Measurements from ENCODE around the gene CST3.

Gene CST3

GRCh38 chr20:23613676-23614075, 24.1 kb downstream of the CST3 start:
- Mint-ChIP-seq H3K36me3 (no peaks in the 10 kb centered on the region), H3K27ac (no peak overlapping the region), H3K4me1 (ENCODE audit: low read depth) (no peaks in the 10 kb centered on the region), H3K4me3 (no peak overlapping the region), H3K9me3 (ENCODE audit: low read depth) (no peaks in the 10 kb centered on the region), H3K27me3 (peaks cover 4% of the 10 kb centered on the region)

- Mint-ChIP-seq H3K4me1 (ENCODE audit: low read depth) (no peaks in the 10 kb centered on the region), H3K9me3 (ENCODE audit: low read depth) (no peaks in the 10 kb centered on the region), H3K36me3 (no peaks in the 10 kb centered on the region), H3K27ac (no peak overlapping the region), H3K4me3 (no peak overlapping the region), H3K27me3 (no peaks in the 10 kb centered on the region)
Measured at GRCh38 chr20:23612396-23612795, 25.4 kb downstream of the CST3 start.

- Mint-ChIP-seq H3K36me3 (no peaks in the 10 kb centered on the region), H3K9me3 (ENCODE audit: low read depth) (no peaks in the 10 kb centered on the region), H3K4me3 (no peak overlapping the region), H3K4me1 (ENCODE audit: low read depth) (no peaks in the 10 kb centered on the region), H3K27me3 (no peaks in the 10 kb centered on the region), H3K27ac (no peak overlapping the region)
Measured at GRCh38 chr20:23609486-23610109, 28.2 kb downstream of the CST3 start.

- Mint-ChIP-seq H3K9me3 (ENCODE audit: low read depth) (no peaks in the 10 kb centered on the region), H3K27me3 (no peaks in the 10 kb centered on the region), H3K27ac (no peak overlapping the region), H3K36me3 (no peaks in the 10 kb centered on the region), H3K4me3 (no peak overlapping the region), H3K4me1 (ENCODE audit: low read depth) (no peaks in the 10 kb centered on the region)
Measured at GRCh38 chr20:23608251-23608846, 29.4 kb downstream of the CST3 start.

GRCh38 chr20:23607497-23608245, 30.1 kb downstream of the CST3 start:
- H3K36me3 Mint-ChIP-seq = no peaks in the 10 kb centered on the region
- H3K27ac Mint-ChIP-seq = no peak overlapping the region
- no peaks in the 10 kb centered on the region for H3K9me3 Mint-ChIP-seq (ENCODE audit: low read depth)
- H3K4me1 Mint-ChIP-seq (ENCODE audit: low read depth) = no peaks in the 10 kb centered on the region
- H3K27me3 Mint-ChIP-seq = no peaks in the 10 kb centered on the region
- no peak overlapping the region for H3K4me3 Mint-ChIP-seq

- H3K27ac Mint-ChIP-seq = no peak overlapping the region
- H3K36me3 Mint-ChIP-seq = no peaks in the 10 kb centered on the region
- no peaks in the 10 kb centered on the region for H3K4me1 Mint-ChIP-seq (ENCODE audit: low read depth)
- H3K9me3 Mint-ChIP-seq (ENCODE audit: low read depth) = no peaks in the 10 kb centered on the region
- no peak overlapping the region for H3K4me3 Mint-ChIP-seq
- no peaks in the 10 kb centered on the region for H3K27me3 Mint-ChIP-seq
Measured at GRCh38 chr20:23606652-23607049, 31.1 kb downstream of the CST3 start.

GRCh38 chr20:23605867-23606651, 31.7 kb downstream of the CST3 start, which contains the start of gene CST9:
CST9 (minus strand) TSS chr20:23605917; CDS start chr20:23605864, 53 bp downstream.
- no peaks in the 10 kb centered on the region for H3K36me3 Mint-ChIP-seq
- H3K4me1 Mint-ChIP-seq (ENCODE audit: low read depth) = no peaks in the 10 kb centered on the region

GRCh38 chr20:23604306-23604705, 33.4 kb downstream of the CST3 start:
- Mint-ChIP-seq H3K4me1 (ENCODE audit: low read depth) (no peaks in the 10 kb centered on the region), H3K9me3 (ENCODE audit: low read depth) (no peaks in the 10 kb centered on the region), H3K36me3 (no peaks in the 10 kb centered on the region), H3K27ac (no peak overlapping the region), H3K4me3 (no peak overlapping the region), H3K27me3 (no peaks in the 10 kb centered on the region)

More at GRCh38 chr20:23605867-23606651, 31.7 kb downstream of the CST3 start, which contains the start of gene CST9:
- Mint-ChIP-seq H3K27me3 (no peaks in the 10 kb centered on the region), H3K9me3 (ENCODE audit: low read depth) (no peaks in the 10 kb centered on the region), H3K27ac (no peak within 1 kb of the TSS), H3K4me3 (no peak within 1 kb of the TSS)

- Mint-ChIP-seq H3K27me3 (no peaks in the 10 kb centered on the region), H3K9me3 (ENCODE audit: low read depth) (no peaks in the 10 kb centered on the region), H3K4me3 (no peak overlapping the region), H3K4me1 (ENCODE audit: low read depth) (no peaks in the 10 kb centered on the region), H3K27ac (no peak overlapping the region), H3K36me3 (no peaks in the 10 kb centered on the region)
Measured at GRCh38 chr20:23603321-23603720, 34.4 kb downstream of the CST3 start.

- H3K27ac Mint-ChIP-seq = no peak overlapping the region
- no peaks in the 10 kb centered on the region for H3K36me3 Mint-ChIP-seq
- no peaks in the 10 kb centered on the region for H3K4me1 Mint-ChIP-seq (ENCODE audit: low read depth)
- no peak overlapping the region for H3K4me3 Mint-ChIP-seq
- no peaks in the 10 kb centered on the region for H3K27me3 Mint-ChIP-seq
- H3K9me3 Mint-ChIP-seq (ENCODE audit: low read depth) = no peaks in the 10 kb centered on the region
Measured at GRCh38 chr20:23602699-23603098, 35.1 kb downstream of the CST3 start.

- H3K27me3 Mint-ChIP-seq = no peaks in the 10 kb centered on the region
- no peaks in the 10 kb centered on the region for H3K4me1 Mint-ChIP-seq (ENCODE audit: low read depth)
- H3K4me3 Mint-ChIP-seq = no peak overlapping the region
- no peaks in the 10 kb centered on the region for H3K36me3 Mint-ChIP-seq
- no peaks in the 10 kb centered on the region for H3K9me3 Mint-ChIP-seq (ENCODE audit: low read depth)
- H3K27ac Mint-ChIP-seq = no peak overlapping the region
Measured at GRCh38 chr20:23602241-23602640, 35.5 kb downstream of the CST3 start.

GRCh38 chr20:23601715-23602114, 36.0 kb downstream of the CST3 start:
- H3K36me3 Mint-ChIP-seq = no peaks in the 10 kb centered on the region
- no peak overlapping the region for H3K27ac Mint-ChIP-seq
- no peaks in the 10 kb centered on the region for H3K4me1 Mint-ChIP-seq (ENCODE audit: low read depth)
- no peaks in the 10 kb centered on the region for H3K9me3 Mint-ChIP-seq (ENCODE audit: low read depth)
- no peaks in the 10 kb centered on the region for H3K27me3 Mint-ChIP-seq
- H3K4me3 Mint-ChIP-seq = no peak overlapping the region

GRCh38 chr20:23598481-23598880, 39.3 kb downstream of the CST3 start:
- no peaks in the 10 kb centered on the region for H3K4me1 Mint-ChIP-seq (ENCODE audit: low read depth)
- no peak overlapping the region for H3K4me3 Mint-ChIP-seq
- H3K27me3 Mint-ChIP-seq = no peaks in the 10 kb centered on the region

GRCh38 chr20:23596579-23597250, 41.0 kb downstream of the CST3 start:
- Mint-ChIP-seq H3K36me3 (no peaks in the 10 kb centered on the region), H3K9me3 (ENCODE audit: low read depth) (no peaks in the 10 kb centered on the region), H3K4me1 (ENCODE audit: low read depth) (no peaks in the 10 kb centered on the region), H3K27me3 (no peaks in the 10 kb centered on the region), H3K4me3 (no peak overlapping the region), H3K27ac (no peak overlapping the region)

More at GRCh38 chr20:23598481-23598880, 39.3 kb downstream of the CST3 start:
- H3K27ac Mint-ChIP-seq = no peak overlapping the region
- H3K9me3 Mint-ChIP-seq (ENCODE audit: low read depth) = no peaks in the 10 kb centered on the region
- H3K36me3 Mint-ChIP-seq = no peaks in the 10 kb centered on the region
